Measurements from ENCODE around the gene GCGR.
A peak's percentile ranks its signal among the peaks of the same experiment; 100 is the strongest.

Gene GCGR

DNA sequence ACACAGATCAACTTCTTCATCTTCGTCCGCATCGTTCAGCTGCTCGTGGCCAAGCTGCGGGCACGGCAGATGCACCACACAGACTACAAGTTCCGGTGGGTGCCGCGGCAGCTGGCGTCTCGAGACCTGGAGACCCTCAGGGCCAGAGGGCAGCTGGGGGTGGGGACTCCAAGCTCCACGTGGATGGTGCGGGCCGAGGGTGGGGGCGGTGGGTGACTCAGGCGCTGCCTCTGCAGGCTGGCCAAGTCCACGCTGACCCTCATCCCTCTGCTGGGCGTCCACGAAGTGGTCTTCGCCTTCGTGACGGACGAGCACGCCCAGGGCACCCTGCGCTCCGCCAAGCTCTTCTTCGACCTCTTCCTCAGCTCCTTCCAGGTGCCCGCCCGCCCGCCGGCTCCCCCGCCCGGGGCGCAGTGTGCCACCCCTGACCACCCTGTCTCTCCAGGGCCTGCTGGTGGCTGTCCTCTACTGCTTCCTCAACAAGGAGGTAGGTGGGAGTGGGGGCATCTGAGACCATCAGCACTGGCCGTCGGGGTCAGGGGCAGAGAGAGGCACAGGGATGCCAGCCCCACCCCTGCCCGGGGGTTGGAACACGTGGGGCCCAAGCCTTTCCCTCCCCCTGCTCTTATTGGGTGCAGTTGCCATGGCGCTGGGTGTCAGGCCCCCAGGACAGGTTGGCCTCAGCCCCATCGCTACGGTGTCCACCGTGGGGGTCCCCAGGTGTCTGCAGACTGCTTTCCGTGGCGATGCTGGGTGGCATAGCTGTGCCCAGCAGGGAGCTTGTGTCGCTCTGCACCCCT, 8.8 kb downstream of the GCGR start:
- no peak for DNase-seq

DNA sequence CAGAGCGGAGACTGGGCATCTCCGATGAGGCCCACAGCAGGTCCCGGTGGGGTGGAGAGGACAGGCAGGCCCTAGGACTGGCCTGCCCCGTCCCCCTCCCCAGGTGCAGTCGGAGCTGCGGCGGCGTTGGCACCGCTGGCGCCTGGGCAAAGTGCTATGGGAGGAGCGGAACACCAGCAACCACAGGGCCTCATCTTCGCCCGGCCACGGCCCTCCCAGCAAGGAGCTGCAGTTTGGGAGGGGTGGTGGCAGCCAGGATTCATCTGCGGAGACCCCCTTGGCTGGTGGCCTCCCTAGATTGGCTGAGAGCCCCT, 9.4 kb downstream of the GCGR start:
- no peak for DNase-seq

DNA sequence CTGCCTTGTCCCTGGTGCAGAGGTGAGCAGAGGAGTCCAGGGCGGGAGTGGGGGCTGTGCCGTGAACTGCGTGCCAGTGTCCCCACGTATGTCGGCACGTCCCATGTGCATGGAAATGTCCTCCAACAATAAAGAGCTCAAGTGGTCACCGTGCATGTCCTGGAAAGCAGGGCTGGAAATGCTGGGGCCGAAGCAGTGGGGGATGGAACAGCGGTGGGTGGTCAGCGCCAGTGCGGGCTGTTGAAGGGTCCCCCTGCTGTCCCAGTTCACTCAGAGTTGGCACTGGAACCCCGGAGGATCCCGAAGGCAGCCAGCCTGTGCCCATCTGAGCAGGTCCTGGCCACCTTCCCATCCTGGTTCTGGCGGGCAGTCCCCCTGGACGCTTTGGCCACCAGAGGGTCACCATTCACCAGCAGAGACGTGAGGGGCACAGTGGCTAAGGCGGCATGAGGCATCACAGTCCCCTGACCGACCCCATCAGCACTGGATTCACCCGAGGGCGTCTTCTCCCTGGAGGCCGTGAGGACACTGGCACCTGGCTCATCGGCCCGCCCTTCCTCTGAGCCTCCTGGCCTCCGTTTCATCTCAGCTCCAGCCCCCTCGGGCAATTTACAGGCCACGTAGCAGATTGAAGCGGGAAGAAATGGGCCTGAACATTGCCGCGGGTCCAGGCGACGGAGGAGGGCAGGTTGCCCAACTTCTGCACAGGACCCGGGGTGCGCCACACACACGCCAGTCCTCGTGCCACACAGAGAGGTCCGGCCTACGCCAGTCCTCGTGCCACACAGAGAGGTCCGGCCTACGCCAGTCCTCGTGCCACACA, 10.1 kb downstream of the GCGR start:
- DNase-seq: no peak

DNA sequence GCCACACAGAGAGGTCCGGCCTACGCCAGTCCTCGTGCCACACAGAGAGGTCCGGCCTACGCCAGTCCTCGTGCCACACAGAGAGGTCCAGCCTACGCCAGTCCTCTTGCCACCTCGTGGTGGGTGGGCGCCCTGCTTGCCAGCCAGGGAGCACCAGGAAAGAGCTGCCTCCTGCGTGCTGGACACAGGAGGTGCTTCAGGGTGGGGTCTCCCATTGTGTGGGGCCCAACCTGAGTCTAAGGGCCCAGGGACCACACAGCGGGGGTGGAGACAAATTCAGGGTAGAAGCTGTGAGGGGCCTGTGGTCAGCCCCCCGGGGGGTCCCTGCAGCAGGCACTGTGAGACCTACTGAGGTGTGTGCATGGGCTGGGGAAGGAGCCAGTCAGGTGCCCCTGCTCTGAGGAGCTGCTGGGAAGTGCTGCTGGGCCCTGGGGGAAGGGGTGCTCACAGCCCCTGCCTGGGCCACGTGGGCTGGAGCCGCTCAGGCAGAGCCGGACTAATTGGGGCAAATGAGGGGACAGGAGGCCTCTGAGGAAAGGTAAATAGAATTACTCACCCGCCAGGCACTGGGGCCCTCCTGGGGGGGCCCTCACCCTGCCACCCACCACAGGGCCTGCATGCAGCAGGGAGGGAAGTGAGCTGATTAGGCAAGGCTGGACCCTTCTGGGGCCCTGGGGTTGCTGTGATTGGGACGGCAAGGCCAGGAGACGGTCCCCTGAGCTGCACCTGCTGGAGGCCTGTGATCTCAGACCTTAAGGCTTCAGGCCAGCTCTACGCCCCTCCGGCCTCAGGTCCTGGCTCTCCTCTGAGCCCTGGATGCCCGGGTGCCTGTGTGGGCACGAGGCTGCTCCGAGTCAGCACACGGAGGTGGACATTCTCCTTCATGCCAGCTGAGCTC, 11.0 kb downstream of the GCGR start:
- no peak for DNase-seq

DNA sequence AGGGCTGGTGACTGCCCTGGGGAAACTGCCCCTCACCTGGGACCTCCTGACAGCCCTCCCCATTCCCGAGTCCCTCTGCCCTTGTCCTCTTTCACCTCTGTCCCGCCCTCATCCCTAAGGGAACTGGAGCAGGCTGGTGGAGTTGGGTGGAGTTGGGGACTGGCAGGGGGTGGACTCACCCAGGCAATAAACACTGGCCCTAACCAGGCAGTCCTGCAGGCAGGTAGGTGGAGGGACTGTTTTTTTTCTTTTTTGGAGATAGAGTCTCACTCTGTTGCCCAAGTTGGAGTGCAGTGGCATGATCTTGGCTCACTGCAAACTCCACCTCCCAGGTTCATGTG, 11.7 kb downstream of the GCGR start:
- no peak for DNase-seq

DNA sequence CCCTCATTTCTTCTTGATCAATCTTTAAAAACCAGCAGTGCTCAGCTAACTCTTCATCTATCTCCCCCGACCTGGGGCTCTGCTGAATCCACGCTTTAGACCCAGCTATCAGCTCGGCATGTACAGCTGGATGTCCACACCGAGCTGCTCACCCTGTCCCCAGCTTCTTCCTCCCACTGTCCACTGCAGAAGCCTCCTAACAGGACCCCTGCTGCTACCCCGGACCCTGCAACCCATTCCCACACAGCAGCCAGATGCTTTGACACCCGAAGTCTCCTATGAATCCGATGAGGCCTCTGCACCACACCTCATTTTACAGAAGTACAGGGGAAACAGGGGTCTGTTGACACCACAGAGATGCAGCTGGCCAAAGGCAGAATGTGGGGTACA, 13.8 kb downstream of the GCGR start:
- no peak for DNase-seq

DNA sequence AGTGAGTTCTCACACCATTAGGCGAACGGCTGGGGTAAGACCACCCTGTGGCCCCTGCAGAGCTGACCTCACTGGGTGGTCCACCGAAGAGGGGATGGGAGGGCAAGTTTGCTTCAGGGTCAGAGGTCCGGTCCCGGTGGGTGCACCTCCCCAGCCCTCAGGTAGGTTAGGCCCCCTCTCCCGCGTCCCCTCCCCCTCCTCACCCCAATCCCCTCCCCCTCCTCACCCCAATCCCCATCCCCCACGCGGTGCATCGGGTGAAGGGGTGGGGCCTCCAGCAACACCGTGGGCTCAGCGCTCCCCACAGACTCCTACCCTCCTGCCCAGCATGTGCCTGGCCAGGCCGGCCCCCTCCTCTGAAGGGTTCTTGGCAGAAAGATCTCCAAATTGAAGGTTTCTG, 15.8 kb downstream of the GCGR start:
- DNase-seq: no peak

DNA sequence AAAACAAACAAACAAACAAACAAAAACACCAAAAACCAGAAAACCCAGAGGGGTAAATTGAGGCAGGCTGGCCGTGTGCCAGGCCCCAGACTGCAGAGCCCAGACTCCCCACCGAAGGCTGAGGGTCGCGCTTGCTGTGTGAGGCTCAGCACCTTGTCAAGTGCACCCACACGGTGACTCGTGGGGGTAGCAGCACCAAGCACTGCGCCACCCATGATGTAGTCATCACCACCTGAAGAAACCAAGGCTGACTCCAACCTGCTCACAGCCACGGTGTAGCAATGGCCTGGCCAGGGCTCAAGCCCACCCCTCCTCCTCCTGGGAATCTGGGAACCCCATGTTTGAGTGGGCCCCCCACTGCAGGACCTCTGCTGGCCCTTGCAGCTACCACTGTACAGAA, 17.2 kb downstream of the GCGR start:
- DNase-seq: no peak

DNA sequence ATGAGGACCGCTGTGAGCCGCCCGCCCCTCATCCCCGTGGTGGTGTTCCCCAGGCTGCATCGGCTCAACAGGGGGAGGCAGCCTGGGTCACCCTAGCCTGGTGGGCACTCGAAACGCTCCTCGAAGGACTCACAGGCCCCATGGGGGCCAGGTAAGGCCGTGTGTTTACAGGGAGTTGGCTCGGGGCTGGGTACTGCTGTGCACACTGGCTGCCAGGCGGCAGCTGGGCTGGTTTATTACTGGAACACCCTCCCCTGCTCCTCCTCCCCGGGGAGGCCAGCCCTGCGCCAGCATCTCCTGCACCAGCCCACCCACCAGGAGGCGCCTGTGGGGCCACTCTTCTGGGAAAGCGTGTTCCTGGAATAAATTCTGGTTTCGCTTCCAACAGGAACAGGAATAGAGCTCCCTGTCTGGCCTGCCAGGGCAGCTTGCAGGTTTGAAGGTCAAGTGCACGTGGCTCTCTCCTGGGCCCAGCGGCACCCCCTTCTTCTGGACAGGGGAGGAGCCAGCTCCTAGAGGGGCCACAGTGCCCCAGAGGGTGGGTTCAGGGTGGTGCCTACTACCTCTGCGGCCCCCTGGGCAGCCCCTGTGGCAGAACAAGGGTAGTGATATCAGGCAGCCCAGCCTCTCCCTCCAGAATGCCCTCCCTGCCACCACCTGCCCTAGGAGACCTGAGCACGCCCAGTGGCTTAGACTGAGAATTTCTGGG, 17.8 kb downstream of the GCGR start:
- peak; percentile 86 for DNase-seq

DNA sequence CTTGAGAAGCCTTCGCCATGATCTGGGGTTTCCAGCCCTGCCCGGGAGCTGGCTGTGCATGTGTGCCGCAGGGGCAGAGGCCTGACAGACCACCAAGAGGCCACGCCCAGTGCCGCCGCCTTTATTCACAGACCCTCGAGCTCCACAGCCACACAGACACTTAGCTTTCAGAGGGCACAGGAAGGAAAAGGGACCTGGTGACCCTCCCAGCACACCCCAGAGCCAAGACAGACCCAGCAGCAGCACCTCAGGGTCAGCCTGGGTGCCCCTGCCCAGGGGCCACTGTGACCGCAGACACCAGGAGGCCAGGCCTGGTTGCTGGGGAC, 18.3 kb downstream of the GCGR start:
- DNase-seq: no peak

DNA sequence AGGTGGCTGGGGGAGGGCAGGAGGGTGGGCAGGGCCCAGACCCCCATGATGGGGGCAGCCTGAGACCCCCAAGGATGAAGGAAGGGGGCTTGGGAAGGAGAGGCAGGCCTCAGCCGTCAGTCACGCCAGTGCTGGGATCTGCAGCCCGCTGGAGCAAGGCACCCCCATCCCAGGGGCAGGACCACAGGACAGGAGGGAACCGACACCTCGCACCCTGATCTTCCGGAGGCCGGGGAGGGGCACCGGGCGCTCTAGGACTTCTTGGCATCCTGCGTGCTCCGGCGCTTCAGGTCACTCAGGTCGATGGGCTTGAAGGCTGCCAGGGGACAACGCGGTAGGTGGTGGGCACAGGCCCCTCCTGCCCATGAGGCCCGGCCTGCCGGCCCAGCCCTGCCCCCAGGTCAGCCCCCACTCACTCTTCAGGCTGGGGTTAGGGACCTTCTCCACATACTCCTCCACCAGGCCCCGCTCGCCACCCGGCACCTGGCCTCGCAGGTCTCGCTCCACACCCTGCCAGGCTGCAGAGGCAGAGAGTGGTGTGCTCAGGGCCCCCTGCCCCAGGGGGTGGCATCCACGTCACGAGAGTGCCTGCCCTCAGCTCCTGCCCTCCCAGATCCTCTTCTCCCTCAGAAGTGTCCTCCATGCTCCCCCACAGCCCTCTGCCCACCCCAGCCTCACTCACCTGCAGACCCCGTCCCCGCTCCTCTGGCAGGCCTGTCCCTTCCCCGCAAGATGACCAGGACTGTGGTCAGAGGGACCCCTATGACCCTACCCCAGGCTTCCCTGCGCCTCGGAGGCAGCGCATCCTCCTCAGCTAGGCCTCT, 19.3 kb downstream of the GCGR start:
- no peak for DNase-seq

DNA sequence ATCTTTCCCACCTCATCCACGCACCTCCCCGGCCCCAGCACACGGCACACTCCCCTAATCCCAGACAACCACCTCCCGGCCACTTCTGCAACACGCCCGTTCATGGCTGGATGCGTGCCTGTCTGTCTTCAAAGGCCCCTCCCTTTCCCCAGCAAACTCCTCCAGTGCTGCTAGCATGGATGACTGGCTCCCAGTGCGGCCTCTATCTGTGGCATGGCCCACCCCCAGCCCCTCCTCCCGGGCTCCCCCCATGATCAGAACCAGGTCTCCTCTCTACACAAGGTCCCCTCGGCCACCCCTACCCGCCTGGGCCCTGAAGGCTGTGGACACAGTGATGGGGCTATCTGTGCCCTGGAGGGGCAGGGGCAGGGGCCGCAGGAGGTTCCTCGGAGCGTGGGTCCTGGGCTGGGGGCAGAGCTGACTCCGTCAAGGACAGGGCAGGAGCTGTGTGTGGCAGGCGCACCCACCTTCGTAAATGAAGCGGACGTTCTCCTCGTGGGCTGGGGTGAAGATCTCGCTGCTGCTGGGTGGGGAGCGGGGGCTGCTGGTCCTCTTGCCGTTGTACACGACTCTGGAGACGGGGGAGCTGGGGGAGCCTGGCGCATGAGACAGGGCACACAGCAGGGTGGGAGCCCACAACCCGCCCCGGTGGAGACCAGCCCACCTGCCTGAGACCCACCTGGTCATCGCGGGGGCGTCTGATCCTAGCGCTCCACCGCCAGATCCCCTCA, 20.0 kb downstream of the GCGR start:
- DNase-seq: no peak

DNA sequence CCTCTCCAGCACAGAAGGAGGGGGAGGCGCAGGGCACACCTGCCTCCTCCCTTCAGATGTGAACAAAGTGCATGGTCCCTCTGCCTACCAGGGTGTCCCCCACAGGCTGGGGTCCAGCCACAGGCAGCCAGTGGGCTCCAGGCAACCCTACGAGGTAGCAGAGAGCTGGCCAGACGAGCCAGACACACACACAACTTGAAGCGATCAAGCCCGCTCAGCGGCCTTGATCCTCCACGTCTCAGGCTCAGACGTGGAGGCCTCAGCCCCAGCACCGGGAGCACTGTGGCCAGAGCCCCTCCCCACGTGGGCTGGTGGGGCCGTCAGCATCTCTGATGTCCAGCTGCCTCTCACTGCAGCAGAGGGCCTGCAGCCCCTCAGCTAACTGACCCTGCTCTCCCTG, 20.6 kb downstream of the GCGR start:
- DNase-seq: no peak

DNA sequence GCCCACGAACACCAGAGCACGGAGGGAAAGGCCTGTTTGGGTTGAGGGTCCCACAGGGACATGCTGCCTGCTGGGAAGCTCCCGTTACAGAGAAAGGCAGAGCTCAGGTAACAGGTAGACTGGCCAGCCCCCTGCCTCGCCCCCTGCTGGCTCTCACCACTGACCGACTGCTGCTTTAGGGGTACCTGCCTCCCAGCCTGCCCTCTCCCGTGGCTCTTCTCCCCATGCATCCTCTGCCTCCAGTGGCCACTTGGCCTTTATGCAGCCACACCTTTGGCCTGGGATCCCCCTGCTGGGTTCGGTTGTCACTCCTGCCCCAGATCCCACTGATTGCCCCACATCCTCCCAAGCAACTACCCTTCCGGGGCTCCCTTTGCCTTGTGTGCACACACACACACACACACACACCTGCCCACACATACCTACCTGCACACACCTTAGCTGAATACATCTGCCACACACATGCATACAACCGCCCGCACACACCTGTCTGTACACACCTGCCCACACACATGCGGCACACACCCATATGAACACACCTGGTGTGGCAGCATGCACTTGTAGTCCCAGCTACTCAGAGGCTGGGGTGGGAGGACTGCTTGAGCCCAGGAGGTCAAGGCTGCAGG, 22.0 kb downstream of the GCGR start:
- DNase-seq: no peak

DNA sequence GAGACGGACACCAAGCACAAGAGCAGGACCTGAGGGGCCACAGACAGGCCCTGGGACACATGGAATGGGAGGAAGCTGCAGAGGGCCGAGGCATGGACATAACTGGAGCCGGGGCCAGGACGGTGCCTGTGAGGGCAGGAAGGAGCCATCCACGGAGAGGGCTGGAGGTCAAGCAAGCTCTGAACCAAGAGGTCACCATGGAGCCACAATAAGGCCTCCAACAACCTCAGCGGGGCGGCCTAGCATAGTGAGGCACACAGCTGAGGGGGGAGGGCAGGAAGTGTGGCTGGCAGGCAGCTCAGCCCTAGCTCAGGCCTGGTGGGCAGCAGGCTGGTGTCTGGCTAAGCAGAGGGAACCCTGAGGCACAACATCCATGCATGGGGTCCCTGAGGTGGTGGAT, 24.7 kb downstream of the GCGR start:
- no peak for DNase-seq

DNA sequence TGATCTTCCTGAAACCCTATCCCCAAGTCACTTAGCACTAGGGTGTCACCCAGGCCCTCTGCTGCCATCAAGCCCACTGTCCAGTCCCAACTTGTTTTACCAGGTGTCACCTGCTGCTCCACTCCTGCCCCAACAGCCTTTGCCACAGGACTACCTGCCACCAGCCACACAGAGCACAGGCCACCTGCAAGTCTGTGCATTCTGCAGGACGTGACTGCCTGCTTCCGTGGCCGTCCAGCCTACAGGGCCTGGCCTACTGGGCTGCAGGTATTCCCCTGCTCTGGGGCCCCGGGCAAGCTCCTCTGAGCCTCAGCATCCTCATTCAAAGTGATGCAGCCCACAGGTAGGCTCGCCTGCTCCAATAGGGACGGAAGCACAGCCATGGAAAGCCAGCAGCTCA, 25.9 kb downstream of the GCGR start:
- DNase-seq: no peak

DNA sequence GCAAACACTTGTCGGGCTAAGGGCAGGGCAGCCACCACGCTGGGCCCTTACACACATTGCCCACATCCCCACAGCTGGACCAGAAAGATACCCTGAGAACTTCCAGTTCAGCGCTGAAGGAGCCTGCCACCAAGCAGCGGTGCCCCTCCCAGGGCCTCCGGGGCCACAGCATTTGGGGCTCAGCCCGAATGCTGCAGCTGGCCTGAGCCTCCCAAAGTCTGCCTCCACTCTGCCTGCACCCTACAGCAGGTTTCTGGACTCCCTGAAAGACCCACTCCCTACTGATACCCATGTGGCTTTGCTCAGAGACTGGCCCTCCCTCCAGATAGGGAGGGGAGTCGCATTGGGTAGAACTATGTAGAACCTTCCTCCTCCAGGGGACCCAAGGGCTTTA, 27.6 kb downstream of the GCGR start:
- DNase-seq: peak; percentile 51

DNA sequence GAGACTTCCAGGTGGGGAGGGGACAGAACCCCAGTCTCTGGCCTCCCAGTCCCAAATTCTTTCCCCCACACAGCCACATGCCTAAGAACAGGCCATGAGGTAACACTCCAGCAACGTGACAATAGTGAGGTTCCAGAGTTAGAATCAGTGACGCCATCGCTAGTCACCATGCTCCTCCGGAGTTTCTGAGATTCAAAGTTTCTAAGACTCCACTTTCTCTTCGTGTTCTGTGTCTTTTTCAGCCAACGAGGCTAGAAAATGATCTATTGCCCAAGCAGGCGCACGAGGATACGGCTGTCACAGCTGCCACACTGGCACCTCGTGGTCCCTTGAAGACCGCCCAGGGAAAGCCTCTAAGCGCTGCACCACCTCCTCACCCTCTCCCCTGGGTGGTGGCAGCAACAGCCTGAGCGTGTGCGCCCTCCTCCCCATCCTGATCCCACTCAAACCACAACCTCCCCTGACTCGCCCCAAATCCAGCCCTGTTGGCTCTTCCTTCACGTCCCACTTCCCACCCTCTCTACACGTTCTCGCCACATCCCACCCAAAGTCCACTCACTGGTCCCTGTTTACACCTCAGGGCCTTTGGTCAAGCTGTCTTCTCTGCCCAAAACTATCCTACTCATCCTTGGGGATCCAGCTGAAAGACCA, 28.1 kb downstream of the GCGR start:
- peak; percentile 67 for DNase-seq

DNA sequence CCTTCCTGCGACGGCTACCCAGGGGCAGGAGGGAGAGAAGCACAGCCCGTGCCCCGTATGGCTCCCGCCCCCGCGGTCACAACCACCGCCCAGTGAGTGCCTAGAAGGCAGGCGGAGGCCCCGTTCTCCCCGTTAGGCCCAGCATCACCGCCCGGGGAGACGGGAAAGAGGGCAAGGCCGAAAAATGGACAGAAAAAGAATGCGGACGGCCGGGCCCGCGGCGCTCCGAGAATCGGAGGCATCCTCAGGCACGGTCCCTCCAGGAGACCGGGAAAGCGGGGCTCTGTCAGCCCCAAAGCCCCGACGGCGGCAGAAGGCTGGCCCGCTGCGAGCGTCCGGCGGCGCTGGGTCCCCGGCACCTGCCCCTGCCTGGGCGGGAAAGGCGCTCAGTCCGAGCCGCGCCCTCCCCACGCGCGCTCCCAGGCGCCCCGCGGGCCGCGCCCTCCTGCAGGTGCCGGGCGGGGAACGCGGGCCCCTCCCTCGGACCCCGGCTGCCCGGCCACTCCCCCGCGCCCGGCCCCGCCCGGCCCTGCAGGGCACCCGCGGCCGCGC, 28.7 kb downstream of the GCGR start:
- no peak for DNase-seq

All from GF-D8 (cell line).